ENCODE results near the gene BRMS1L. TPM values are rescaled to one million over a fixed set of nuclear protein-coding genes. Genes with fewer than 3 reads are reported as not detected.

The BRMS1L gene
- total RNA-seq, 1 donor from 2014 or later: 16.8 TPM

- no peak for TF ChIP-seq CTCF (IDR thresholded peaks at IDR 0.05; ENCODE audit: unreplicated experiment)
- DNase-seq (ENCODE audit: low spot score): no peak
- H3K36me3 Mint-ChIP-seq (ENCODE audit: low read depth, unreplicated experiment): peaks cover 11% of the 10 kb centered on the region
- no peaks in the 10 kb centered on the region for H3K4me1 Mint-ChIP-seq (ENCODE audit: unreplicated experiment)
- no peaks in the 10 kb centered on the region for H3K9me3 Mint-ChIP-seq (ENCODE audit: unreplicated experiment)
- no peaks in the 10 kb centered on the region for H3K27me3 Mint-ChIP-seq (ENCODE audit: unreplicated experiment)
- H3K4me3 Mint-ChIP-seq (ENCODE audit: unreplicated experiment): no peak overlapping the region
- no peak overlapping the region for H3K27ac Mint-ChIP-seq (ENCODE audit: unreplicated experiment)
Measured at GRCh38 chr14:35865611-35866324, 39.6 kb downstream of the BRMS1L start.

- H3K9me3 Mint-ChIP-seq (ENCODE audit: unreplicated experiment): no peaks in the 10 kb centered on the region
- H3K36me3 Mint-ChIP-seq (ENCODE audit: low read depth, unreplicated experiment): peaks cover 11% of the 10 kb centered on the region
- no peaks in the 10 kb centered on the region for H3K27me3 Mint-ChIP-seq (ENCODE audit: unreplicated experiment)
- TF ChIP-seq CTCF (IDR thresholded peaks at IDR 0.05; ENCODE audit: unreplicated experiment): no peak
- DNase-seq (ENCODE audit: low spot score): no peak
- no peak overlapping the region for H3K27ac Mint-ChIP-seq (ENCODE audit: unreplicated experiment)
- no peaks in the 10 kb centered on the region for H3K4me1 Mint-ChIP-seq (ENCODE audit: unreplicated experiment)
- no peak overlapping the region for H3K4me3 Mint-ChIP-seq (ENCODE audit: unreplicated experiment)
Measured at GRCh38 chr14:35866595-35867279, 40.6 kb downstream of the BRMS1L start.

- DNase-seq (ENCODE audit: low spot score): no peak
- H3K27me3 Mint-ChIP-seq (ENCODE audit: unreplicated experiment): no peaks in the 10 kb centered on the region
- H3K9me3 Mint-ChIP-seq (ENCODE audit: unreplicated experiment): no peaks in the 10 kb centered on the region
- H3K27ac Mint-ChIP-seq (ENCODE audit: unreplicated experiment): no peak overlapping the region
- no peak for TF ChIP-seq CTCF (IDR thresholded peaks at IDR 0.05; ENCODE audit: unreplicated experiment)
- H3K36me3 Mint-ChIP-seq (ENCODE audit: low read depth, unreplicated experiment): peaks cover 11% of the 10 kb centered on the region
- no peaks in the 10 kb centered on the region for H3K4me1 Mint-ChIP-seq (ENCODE audit: unreplicated experiment)
- no peak overlapping the region for H3K4me3 Mint-ChIP-seq (ENCODE audit: unreplicated experiment)
Measured at GRCh38 chr14:35867280-35867629, 41.1 kb downstream of the BRMS1L start.

- no peaks in the 10 kb centered on the region for H3K36me3 Mint-ChIP-seq (ENCODE audit: low read depth, unreplicated experiment)
- H3K4me3 Mint-ChIP-seq (ENCODE audit: unreplicated experiment): no peak overlapping the region
- H3K4me1 Mint-ChIP-seq (ENCODE audit: unreplicated experiment): no peaks in the 10 kb centered on the region
- H3K27me3 Mint-ChIP-seq (ENCODE audit: unreplicated experiment): no peaks in the 10 kb centered on the region
- TF ChIP-seq CTCF (IDR thresholded peaks at IDR 0.05; ENCODE audit: unreplicated experiment): no peak
- no peak overlapping the region for H3K27ac Mint-ChIP-seq (ENCODE audit: unreplicated experiment)
- DNase-seq (ENCODE audit: low spot score): no peak
- H3K9me3 Mint-ChIP-seq (ENCODE audit: unreplicated experiment): no peaks in the 10 kb centered on the region
Measured at GRCh38 chr14:35875296-35875695, 49.2 kb downstream of the BRMS1L start.

DNA sequence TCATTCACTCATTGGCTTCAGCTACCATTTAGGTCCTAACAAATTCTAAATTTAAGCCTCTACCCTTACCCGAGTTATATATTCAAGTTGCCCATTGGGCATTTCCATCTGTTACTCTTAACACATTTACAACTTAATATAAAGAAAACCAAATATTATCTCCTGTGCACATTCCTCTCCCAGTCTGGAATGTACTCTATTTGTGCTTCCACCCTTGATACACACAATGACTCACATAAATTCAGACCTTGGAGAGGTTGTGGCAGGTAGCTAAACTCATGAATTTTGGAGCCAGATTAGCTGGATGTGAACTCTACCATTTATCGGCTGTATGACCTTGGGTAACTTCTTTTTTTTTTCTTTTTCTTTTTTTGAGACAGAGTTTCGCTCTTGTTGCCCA, 51.1 kb downstream of the BRMS1L start:
- DNase-seq (ENCODE audit: low spot score): no peak
- Mint-ChIP-seq H3K4me3 (ENCODE audit: unreplicated experiment) (no peak overlapping the region), H3K36me3 (ENCODE audit: low read depth, unreplicated experiment) (peaks cover 3% of the 10 kb centered on the region), H3K27me3 (ENCODE audit: unreplicated experiment) (no peaks in the 10 kb centered on the region), H3K4me1 (ENCODE audit: unreplicated experiment) (no peaks in the 10 kb centered on the region), H3K27ac (ENCODE audit: unreplicated experiment) (peak overlapping the region; percentile 9), H3K9me3 (ENCODE audit: unreplicated experiment) (no peaks in the 10 kb centered on the region)
- TF ChIP-seq CTCF (IDR thresholded peaks at IDR 0.05; ENCODE audit: unreplicated experiment): no peak

All from endothelial cell (in vitro differentiated cells).